ENCODE results near the gene FAM240B.

The FAM240B gene

GRCh38 chr9:38692707-38693106, 27.2 kb downstream of the FAM240B start:
- no peak for TF ChIP-seq CTCF (IDR thresholded peaks at IDR 0.05; ENCODE audit: low read depth, low read length)
- no peak overlapping the region for H3K4me3 ChIP-seq (ENCODE audit: low read depth, low read length)

- no peak overlapping the region for H3K4me3 ChIP-seq (ENCODE audit: low read depth, low read length)
- no peak for TF ChIP-seq CTCF (IDR thresholded peaks at IDR 0.05; ENCODE audit: low read depth, low read length)
Measured at GRCh38 chr9:38690574-38690973, 29.4 kb downstream of the FAM240B start.

GRCh38 chr9:38689678-38690077, 30.3 kb downstream of the FAM240B start:
- TF ChIP-seq CTCF (IDR thresholded peaks at IDR 0.05; ENCODE audit: low read depth, low read length), result no peak
- H3K4me3 ChIP-seq (ENCODE audit: low read depth, low read length), result no peak overlapping the region

GRCh38 chr9:38687992-38688391, 31.9 kb downstream of the FAM240B start:
- TF ChIP-seq CTCF (IDR thresholded peaks at IDR 0.05; ENCODE audit: low read depth, low read length), result no peak
- H3K4me3 ChIP-seq (ENCODE audit: low read depth, low read length), result no peak overlapping the region

GRCh38 chr9:38687389-38687842, 32.5 kb downstream of the FAM240B start:
- H3K4me3 ChIP-seq (ENCODE audit: low read depth, low read length), result no peak overlapping the region
- TF ChIP-seq CTCF (IDR thresholded peaks at IDR 0.05; ENCODE audit: low read depth, low read length), result no peak

- TF ChIP-seq CTCF (IDR thresholded peaks at IDR 0.05; ENCODE audit: low read depth, low read length), result no peak
- no peak overlapping the region for H3K4me3 ChIP-seq (ENCODE audit: low read depth, low read length)
Measured at GRCh38 chr9:38686933-38687332, 33.0 kb downstream of the FAM240B start.

- no peak for TF ChIP-seq CTCF (IDR thresholded peaks at IDR 0.05; ENCODE audit: low read depth, low read length)
- no peak overlapping the region for H3K4me3 ChIP-seq (ENCODE audit: low read depth, low read length)
Measured at GRCh38 chr9:38685535-38685934, 34.4 kb downstream of the FAM240B start.
